Measurements from ENCODE around the gene NLK.
"Not testable (repeated sequence)": the region's sequence is repeated elsewhere in the genome, so short reads cannot be mapped to it uniquely, and the experiment has no call there.

GRCh38 chr17:28077140-28077539 lies 34.7 kb downstream of the NLK start:
- not testable (repeated sequence) for TF ChIP-seq CTCF, POLR2A (IDR thresholded peaks at IDR 0.05)

Data from body of pancreas (tissue), 4 donors.